Measurements from ENCODE around the gene ADCY2.

The ADCY2 gene

GRCh38 chr5:7779019-7780005, 383.4 kb downstream of the ADCY2 start:
- Histone ChIP-seq H3K9me3 (ENCODE audit: control insufficient read depth, insufficient read depth, low read length) (no peaks in the 10 kb centered on the region), H3K4me3 (ENCODE audit: low read depth, low read length) (no peak overlapping the region), H3K27ac (ENCODE audit: low read depth, low read length) (no peak overlapping the region), H3K27me3 (ENCODE audit: control insufficient read depth, insufficient read depth, low read length) (no peaks in the 10 kb centered on the region), H3K36me3 (ENCODE audit: control insufficient read depth, insufficient read depth, low read length) (peaks cover 14% of the 10 kb centered on the region; the same call in 1 of the 2 replicates), H3K9ac (ENCODE audit: low read depth, low read length) (no peak overlapping the region), H3K4me1 (ENCODE audit: control insufficient read depth, insufficient read depth, low read length) (peaks cover 13% of the 10 kb centered on the region)

- Histone ChIP-seq H3K4me3 (ENCODE audit: low read depth, low read length) (no peak overlapping the region), H3K4me1 (ENCODE audit: control insufficient read depth, insufficient read depth, low read length) (peaks cover 22% of the 10 kb centered on the region), H3K9ac (ENCODE audit: low read depth, low read length) (no peak overlapping the region), H3K27me3 (ENCODE audit: control insufficient read depth, insufficient read depth, low read length) (no peaks in the 10 kb centered on the region), H3K36me3 (ENCODE audit: control insufficient read depth, insufficient read depth, low read length) (peaks cover 9% of the 10 kb centered on the region), H3K27ac (ENCODE audit: low read depth, low read length) (no peak overlapping the region), H3K9me3 (ENCODE audit: control insufficient read depth, insufficient read depth, low read length) (no peaks in the 10 kb centered on the region)
These were observed 386.0 kb downstream of the ADCY2 start for GRCh38 chr5:7781899-7782298.

- no peak overlapping the region for H3K9ac ChIP-seq (ENCODE audit: low read depth, low read length)
- H3K9me3 ChIP-seq (ENCODE audit: control insufficient read depth, insufficient read depth, low read length), result no peaks in the 10 kb centered on the region
- no peaks in the 10 kb centered on the region for H3K27me3 ChIP-seq (ENCODE audit: control insufficient read depth, insufficient read depth, low read length)
- H3K27ac ChIP-seq (ENCODE audit: low read depth, low read length), result no peak overlapping the region
- H3K4me1 ChIP-seq (ENCODE audit: control insufficient read depth, insufficient read depth, low read length), result peaks cover 22% of the 10 kb centered on the region
- peaks cover 8% of the 10 kb centered on the region for H3K36me3 ChIP-seq (ENCODE audit: control insufficient read depth, insufficient read depth, low read length)
- no peak overlapping the region for H3K4me3 ChIP-seq (ENCODE audit: low read depth, low read length)
These were observed 388.9 kb downstream of the ADCY2 start for GRCh38 chr5:7784683-7785380.

GRCh38 chr5:7787770-7788169, 391.8 kb downstream of the ADCY2 start:
- H3K4me3 ChIP-seq (ENCODE audit: low read depth, low read length), result no peak overlapping the region
- H3K27me3 ChIP-seq (ENCODE audit: control insufficient read depth, insufficient read depth, low read length), result no peaks in the 10 kb centered on the region
- H3K9ac ChIP-seq (ENCODE audit: low read depth, low read length), result no peak overlapping the region
- H3K9me3 ChIP-seq (ENCODE audit: control insufficient read depth, insufficient read depth, low read length), result no peaks in the 10 kb centered on the region
- H3K36me3 ChIP-seq (ENCODE audit: control insufficient read depth, insufficient read depth, low read length), result peaks cover 22% of the 10 kb centered on the region
- no peak overlapping the region for H3K27ac ChIP-seq (ENCODE audit: low read depth, low read length)
- H3K4me1 ChIP-seq (ENCODE audit: control insufficient read depth, insufficient read depth, low read length), result peaks cover 23% of the 10 kb centered on the region

GRCh38 chr5:7789567-7789966, 393.6 kb downstream of the ADCY2 start:
- Histone ChIP-seq H3K9me3 (ENCODE audit: control insufficient read depth, insufficient read depth, low read length) (no peaks in the 10 kb centered on the region), H3K27me3 (ENCODE audit: control insufficient read depth, insufficient read depth, low read length) (no peaks in the 10 kb centered on the region), H3K4me1 (ENCODE audit: control insufficient read depth, insufficient read depth, low read length) (peaks cover 16% of the 10 kb centered on the region)

GRCh38 chr5:7793895-7794294, 398.0 kb downstream of the ADCY2 start:
- Histone ChIP-seq H3K4me3 (ENCODE audit: low read depth, low read length) (no peak overlapping the region), H3K9ac (ENCODE audit: low read depth, low read length) (no peak overlapping the region), H3K27ac (ENCODE audit: low read depth, low read length) (no peak overlapping the region), H3K36me3 (ENCODE audit: control insufficient read depth, insufficient read depth, low read length) (peaks cover 25% of the 10 kb centered on the region), H3K27me3 (ENCODE audit: control insufficient read depth, insufficient read depth, low read length) (no peaks in the 10 kb centered on the region), H3K9me3 (ENCODE audit: control insufficient read depth, insufficient read depth, low read length) (no peaks in the 10 kb centered on the region), H3K4me1 (ENCODE audit: control insufficient read depth, insufficient read depth, low read length) (peaks cover 10% of the 10 kb centered on the region)

More at GRCh38 chr5:7789567-7789966, 393.6 kb downstream of the ADCY2 start:
- H3K9ac ChIP-seq (ENCODE audit: low read depth, low read length), result no peak overlapping the region
- H3K4me3 ChIP-seq (ENCODE audit: low read depth, low read length), result no peak overlapping the region
- H3K27ac ChIP-seq (ENCODE audit: low read depth, low read length), result no peak overlapping the region
- H3K36me3 ChIP-seq (ENCODE audit: control insufficient read depth, insufficient read depth, low read length), result peaks cover 32% of the 10 kb centered on the region

GRCh38 chr5:7794311-7794710, 398.4 kb downstream of the ADCY2 start:
- Histone ChIP-seq H3K9me3 (ENCODE audit: control insufficient read depth, insufficient read depth, low read length) (no peaks in the 10 kb centered on the region), H3K4me1 (ENCODE audit: control insufficient read depth, insufficient read depth, low read length) (peaks cover 10% of the 10 kb centered on the region), H3K9ac (ENCODE audit: low read depth, low read length) (no peak overlapping the region), H3K36me3 (ENCODE audit: control insufficient read depth, insufficient read depth, low read length) (peaks cover 25% of the 10 kb centered on the region), H3K4me3 (ENCODE audit: low read depth, low read length) (no peak overlapping the region), H3K27ac (ENCODE audit: low read depth, low read length) (no peak overlapping the region), H3K27me3 (ENCODE audit: control insufficient read depth, insufficient read depth, low read length) (no peaks in the 10 kb centered on the region)

GRCh38 chr5:7794823-7795222, 398.9 kb downstream of the ADCY2 start:
- Histone ChIP-seq H3K27me3 (ENCODE audit: control insufficient read depth, insufficient read depth, low read length) (no peaks in the 10 kb centered on the region), H3K9me3 (ENCODE audit: control insufficient read depth, insufficient read depth, low read length) (no peaks in the 10 kb centered on the region), H3K27ac (ENCODE audit: low read depth, low read length) (no peak overlapping the region), H3K36me3 (ENCODE audit: control insufficient read depth, insufficient read depth, low read length) (peaks cover 24% of the 10 kb centered on the region), H3K9ac (ENCODE audit: low read depth, low read length) (no peak overlapping the region), H3K4me1 (ENCODE audit: control insufficient read depth, insufficient read depth, low read length) (peaks cover 10% of the 10 kb centered on the region), H3K4me3 (ENCODE audit: low read depth, low read length) (no peak overlapping the region)

- Histone ChIP-seq H3K4me3 (ENCODE audit: low read depth, low read length) (no peak overlapping the region), H3K36me3 (ENCODE audit: control insufficient read depth, insufficient read depth, low read length) (peaks cover 19% of the 10 kb centered on the region), H3K9ac (ENCODE audit: low read depth, low read length) (no peak overlapping the region), H3K9me3 (ENCODE audit: control insufficient read depth, insufficient read depth, low read length) (no peaks in the 10 kb centered on the region), H3K4me1 (ENCODE audit: control insufficient read depth, insufficient read depth, low read length) (peaks cover 7% of the 10 kb centered on the region), H3K27me3 (ENCODE audit: control insufficient read depth, insufficient read depth, low read length) (no peaks in the 10 kb centered on the region), H3K27ac (ENCODE audit: low read depth, low read length) (no peak overlapping the region)
These were observed 399.4 kb downstream of the ADCY2 start for GRCh38 chr5:7795306-7795705.

GRCh38 chr5:7801891-7802614, 406.1 kb downstream of the ADCY2 start:
- H3K36me3 ChIP-seq (ENCODE audit: control insufficient read depth, insufficient read depth, low read length), result peaks cover 35% of the 10 kb centered on the region
- H3K4me3 ChIP-seq (ENCODE audit: low read depth, low read length), result no peak overlapping the region
- no peaks in the 10 kb centered on the region for H3K4me1 ChIP-seq (ENCODE audit: control insufficient read depth, insufficient read depth, low read length)
- H3K9ac ChIP-seq (ENCODE audit: low read depth, low read length), result no peak overlapping the region
- no peaks in the 10 kb centered on the region for H3K27me3 ChIP-seq (ENCODE audit: control insufficient read depth, insufficient read depth, low read length)
- no peak overlapping the region for H3K27ac ChIP-seq (ENCODE audit: low read depth, low read length)
- no peaks in the 10 kb centered on the region for H3K9me3 ChIP-seq (ENCODE audit: control insufficient read depth, insufficient read depth, low read length)

Data from HUES48 (cell line).